Globus pallidus (tissue), 1 donor: Measurements from ENCODE around the gene EDARADD.
"Not testable (repeated sequence)": the region's sequence is repeated elsewhere in the genome, so short reads cannot be mapped to it uniquely, and the experiment has no call there.

Experiments used
- DNase-seq: peaks from one replicate; pipeline ENCODE4 v3.0.0-alpha.2; 2015; ENCODE audit warnings: low spot score

EDARADD gene

DNA sequence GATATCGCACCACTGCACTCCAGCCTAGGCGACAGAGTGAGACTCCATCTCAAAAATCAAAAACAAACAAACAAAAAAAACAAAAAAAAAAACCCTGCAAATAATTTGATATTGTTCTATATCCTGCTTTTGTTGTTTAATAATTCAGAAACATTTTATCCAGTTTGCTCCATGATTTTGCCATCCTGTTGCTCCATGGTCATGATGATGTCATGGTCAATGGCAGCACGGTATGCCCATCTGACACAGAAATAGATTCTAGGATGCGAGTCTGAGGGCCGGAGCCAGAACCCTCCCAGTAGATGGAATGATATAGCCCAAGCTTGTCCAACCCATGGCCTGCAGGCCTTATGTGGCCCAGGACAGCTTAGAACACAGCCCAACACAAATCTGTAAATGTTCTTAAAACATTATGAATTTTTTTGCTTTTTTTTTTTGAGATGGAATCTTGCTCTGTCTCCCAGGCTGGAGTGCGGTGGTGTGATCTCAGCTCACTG, 39.8 kb downstream of the EDARADD start:
- no peak for DNase-seq

DNA sequence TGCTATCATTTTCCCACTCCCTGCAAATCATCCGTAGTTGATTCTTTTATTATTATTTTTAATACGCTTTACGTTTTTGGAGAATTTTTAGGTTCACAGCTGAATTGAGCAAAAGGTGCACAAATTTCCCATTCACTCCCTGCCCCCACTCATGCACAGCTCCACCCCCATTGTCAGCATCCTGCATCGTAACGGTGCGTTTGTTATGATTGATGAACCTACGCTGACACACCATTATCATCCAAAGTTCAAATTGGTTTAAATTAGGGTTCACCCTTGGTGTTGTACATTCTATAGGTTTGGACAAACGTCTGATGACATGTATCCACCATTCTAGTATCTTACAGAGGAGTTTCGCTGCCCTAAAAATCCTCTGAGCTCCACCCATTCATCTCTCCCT, 44.5 kb downstream of the EDARADD start:
- no peak for DNase-seq

DNA sequence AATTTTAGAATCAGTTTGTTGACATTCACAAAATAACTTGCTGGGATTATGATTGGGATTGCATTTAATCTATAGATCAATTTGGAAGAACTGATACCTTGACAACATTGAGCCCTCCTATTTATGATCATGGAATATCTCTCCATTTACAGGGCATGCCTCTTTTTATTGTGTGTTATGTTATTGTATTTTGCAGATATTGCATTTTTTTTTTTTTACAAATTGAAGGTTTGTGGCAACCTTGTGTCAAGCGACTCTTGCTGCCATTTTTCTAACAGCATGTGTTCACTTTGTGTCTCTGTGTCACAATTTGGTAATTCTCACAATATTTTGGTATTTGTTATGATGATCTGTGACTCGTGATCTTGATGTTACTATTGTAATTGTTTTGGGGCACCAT, 46.3 kb downstream of the EDARADD start:
- DNase-seq = no peak

DNA sequence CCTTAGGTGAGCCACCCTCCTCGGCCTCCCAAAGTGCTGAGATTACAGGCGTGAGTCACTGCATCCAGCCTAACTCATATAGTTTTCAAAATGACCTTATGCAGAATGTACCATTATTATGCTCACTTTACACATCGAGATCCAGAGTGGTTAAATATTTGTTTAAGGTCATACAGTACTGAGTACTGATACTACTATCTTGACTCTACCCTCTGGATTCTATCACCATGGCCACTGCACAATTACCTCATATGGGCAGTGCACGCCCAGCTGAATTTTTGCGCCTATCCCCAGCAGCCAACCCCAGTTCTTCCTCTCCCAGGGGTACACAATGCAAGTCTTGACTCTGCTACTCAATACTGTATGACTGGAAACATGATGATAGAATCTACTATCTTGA, 56.7 kb downstream of the EDARADD start:
- no peak for DNase-seq

DNA sequence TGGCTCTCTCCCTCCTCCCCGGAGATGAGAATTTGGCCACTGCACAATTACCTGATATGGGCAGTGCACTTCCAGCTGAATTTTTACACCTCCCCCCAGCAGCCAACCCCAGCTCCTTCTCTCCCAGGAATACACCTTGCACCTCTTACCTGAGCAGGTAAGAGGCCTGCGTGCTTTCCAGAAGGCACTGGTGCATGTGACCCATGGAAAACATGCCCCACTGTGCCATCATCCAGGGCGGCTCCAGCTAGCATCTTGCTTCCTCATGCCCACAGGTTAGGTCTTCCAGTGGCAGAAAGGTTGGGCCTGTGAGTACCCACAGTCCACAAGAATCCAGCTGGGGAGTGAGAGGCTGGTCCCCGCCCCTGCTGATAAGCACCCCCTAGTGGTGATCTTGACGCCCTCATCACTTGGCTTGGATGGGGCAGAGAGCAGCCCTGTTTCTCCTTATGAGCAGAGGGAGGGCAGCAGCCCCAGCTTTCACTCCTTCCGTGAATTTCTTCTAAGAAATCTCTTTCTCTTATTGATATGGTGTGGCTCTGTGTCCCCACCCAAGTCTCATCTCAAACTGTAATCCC, 57.8 kb downstream of the EDARADD start:
- DNase-seq = no peak

DNA sequence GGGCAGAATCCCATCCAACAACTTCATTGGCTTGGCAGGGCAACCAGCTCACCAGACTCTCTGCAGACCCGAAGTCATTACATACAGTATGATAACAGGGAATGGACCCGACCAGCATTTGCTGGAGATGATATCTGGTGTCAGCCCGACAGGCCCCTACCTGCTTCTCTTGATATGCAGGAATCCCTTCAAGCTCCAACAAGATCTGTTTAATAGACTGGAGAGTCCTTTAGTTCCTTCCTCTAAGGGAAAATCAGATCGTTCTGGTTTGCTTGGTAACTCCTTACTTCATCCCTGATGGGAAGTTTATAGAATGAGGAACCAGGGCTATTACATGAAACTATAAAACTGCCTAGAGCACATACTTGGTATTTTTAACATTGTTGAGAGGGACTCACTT, 61.2 kb downstream of the EDARADD start:
- no peak for DNase-seq

DNA sequence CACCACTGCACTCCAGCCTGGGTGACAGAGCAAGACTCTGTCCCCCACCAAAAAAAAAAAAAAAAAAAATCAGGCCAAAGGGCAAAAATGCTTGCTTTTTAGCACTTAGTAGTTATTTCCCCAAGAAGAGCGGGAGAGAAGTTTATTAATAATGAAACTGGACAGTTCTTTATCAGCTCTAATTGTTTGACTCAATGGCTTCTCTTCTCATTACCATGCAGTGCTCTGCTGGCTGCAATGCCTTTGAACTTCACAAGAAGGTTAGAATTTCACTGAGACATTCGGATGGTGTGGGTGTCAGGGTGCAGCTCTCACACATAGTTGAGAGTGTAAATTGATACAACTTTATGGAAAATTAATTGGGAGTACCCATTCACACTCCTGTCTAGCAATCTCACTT, 63.7 kb downstream of the EDARADD start:
- DNase-seq = no peak

DNA sequence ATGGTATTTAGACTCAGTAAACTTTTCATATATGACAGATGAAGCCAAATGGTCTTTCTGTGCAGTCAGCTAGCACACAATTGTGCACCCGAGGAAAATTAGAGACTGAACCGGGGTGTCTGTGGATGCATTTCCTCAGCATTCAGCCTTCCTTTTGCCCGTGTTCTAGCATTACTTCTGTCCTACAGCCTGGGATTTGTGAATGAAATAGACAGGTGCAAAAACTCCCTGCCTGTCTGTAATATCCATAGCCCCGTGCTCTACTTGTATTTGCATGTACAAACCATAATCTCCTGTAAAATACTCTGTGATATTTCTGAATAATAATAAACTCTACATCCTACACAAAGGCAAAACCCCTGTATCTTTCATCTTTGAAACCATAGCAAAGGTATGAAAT, 64.9 kb downstream of the EDARADD start:
- no peak for DNase-seq

DNA sequence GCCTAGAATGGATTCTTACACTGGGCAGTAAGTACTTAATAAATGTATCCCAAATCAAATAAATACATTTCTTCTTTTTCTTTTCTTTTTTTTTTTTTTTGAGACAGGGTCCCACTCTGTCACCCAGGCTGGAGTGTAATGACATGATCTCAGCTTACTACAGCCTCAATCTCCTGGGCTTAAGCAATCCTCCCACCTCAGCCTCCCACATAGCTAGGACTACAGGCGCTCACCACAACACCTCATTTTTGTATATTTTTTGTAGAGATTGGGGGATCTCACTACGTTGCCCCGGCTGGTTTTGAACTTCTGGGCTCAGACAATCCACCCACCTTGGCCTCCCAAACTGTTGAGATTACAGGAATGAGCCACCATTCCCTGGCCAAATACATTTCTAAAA, 66.0 kb downstream of the EDARADD start:
- DNase-seq = no peak

DNA sequence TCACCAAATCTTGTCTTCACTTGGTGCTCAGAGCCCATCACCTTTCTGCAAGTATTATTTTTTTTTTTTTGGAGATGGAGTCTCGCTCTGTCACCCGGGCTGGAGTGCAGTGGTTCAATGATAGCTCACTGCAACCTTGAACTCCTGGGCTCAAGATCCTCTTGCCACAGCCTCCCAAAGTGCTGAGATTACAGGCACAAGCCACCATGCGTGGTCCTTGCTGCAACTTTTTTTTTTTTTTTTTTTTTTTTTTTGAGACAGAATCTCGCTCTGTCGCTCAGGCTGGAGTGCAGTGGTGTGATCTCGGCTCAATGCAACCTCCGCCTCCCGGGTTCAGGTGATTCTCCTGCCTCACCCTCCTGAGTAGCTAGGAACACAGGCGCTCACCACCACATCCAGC, 70.1 kb downstream of the EDARADD start:
- not testable (repeated sequence) for DNase-seq

DNA sequence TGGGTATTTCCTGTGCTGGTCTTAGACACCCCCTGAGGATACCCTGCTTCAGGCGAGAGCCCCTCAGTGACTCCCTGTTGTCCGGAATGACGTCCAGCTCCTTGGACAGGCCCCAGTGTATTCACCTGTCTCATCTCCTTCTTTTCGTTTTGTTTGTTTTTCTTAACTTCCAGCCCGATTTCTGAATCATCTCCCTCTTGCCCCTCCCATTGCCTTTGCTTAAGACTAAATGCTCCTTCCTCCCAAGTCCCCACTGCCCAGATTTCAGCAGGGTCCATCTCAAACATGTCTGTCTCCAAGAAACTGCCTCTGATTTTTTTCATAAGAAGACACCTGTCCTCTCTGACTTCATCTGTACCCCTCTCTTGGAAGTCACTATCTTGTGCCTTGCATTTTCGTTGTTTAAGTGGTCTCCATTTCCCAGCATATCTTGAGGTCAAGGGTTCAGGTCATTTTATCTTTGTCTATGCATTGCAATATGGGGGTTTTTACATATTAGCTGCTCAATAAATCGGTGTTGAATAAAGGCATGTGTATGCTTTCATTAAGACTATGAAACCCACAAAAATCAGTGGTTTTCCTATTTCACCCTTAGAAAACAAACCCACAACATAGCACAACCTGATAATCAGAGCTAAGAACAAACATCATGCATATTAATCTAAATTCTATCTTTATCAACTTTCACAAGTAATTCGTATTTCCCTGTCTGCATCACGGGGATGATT, 71.3 kb downstream of the EDARADD start:
- no peak for DNase-seq

DNA sequence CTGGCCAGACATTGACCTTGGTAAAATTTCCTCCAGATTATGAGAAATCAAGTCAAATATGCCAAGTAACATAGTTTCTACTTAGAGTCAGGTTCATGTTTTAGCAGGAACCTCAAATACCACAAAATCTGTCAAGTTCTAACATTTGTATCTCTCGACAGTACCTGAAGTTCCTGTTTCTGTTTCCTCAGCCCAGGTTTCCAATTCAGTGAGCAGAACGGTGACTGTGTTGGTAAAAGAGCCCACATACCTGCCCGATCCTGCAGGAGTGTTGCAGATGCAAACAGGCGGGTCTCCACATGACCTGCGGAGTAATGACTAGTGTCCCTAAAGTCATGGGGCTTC, 71.8 kb downstream of the EDARADD start:
- DNase-seq = no peak

DNA sequence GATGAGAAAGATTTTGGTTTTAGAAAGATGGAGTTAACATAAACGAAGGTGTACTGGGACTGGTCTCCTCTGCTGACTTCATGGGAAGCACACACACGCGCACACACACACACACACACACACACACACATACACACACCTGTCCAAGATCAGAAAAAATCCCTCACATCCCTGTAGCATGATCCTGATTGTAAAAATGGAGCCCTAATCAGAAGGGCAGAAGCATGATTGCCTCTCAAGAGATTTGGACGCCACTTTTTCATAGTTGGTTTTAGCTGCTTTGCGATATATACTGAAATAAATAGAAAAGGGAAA, 73.2 kb downstream of the EDARADD start:
- no peak for DNase-seq

DNA sequence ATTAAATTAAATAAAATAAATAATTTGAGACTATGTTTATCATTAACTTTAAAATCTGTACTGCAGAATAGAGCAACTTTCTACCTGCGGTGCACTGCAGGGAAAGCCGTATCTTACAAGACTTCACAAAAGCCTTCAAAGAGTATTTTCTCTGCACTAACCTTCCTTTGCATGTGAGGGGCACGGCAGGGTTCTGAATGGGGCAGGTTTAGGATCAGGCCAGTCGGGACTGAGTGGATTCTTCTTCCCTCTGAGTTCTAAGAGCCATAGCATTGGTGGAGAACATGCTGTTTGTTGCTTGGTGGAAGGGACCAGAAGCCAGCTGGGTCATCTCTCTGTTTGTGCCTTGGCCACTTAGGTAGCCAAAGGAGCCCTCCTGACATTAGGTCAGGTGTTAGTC, 74.5 kb downstream of the EDARADD start:
- DNase-seq = no peak

DNA sequence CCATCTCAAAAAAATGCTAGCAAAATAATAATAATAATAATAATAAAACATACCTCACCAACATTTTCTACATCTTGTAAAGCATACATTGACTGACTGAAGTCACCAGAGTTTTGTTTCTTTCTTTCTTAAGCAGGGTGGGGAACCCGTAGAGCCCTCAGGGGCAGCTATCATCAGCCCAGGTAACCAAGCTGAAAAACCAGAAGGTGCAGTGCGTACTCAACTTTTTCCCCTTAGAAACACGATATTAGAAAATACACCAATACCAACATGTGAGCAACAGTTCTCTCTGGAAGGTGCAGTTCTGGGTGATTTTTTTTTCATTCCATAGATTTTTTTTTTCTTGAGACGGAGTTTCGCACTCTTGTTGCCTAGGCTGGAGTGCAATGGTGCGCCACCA, 75.4 kb downstream of the EDARADD start:
- no peak for DNase-seq

DNA sequence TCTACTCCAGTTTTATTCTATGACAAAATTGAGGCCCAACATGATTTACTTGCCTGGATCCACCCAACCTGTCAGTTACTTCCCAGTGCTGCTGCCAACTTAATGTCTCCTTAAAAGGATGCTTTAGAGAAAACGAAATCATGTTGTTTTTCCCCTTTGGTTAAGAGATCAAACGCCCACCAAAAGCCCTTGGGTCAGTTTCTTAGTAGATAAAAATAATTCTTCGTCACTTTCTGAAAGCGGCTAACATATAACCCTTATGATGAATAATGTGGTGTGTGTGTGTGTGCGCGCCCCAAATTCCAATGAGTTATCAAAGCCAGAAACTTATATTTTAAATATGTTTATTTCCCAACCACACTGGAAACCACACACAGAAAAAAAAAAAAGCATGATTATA, 77.0 kb downstream of the EDARADD start:
- no peak for DNase-seq

DNA sequence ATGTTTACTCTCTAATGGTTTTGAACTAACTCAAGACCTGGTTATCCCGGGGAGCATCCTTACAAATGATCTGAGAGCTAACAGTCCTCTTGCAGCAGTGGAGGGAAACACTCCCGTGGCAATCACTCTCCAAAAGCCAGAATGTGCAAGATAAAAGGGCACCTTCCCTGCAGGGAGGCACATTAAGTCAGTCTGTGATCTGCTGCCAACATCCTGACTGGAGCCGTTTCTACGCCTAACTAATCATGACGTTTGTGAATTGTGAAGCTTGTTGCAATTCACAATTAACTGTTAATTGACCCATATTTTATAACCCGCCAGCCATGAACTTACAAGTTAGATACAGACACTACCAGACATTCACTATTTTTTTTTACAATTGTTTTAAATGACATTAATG, 77.6 kb downstream of the EDARADD start:
- no peak for DNase-seq

DNA sequence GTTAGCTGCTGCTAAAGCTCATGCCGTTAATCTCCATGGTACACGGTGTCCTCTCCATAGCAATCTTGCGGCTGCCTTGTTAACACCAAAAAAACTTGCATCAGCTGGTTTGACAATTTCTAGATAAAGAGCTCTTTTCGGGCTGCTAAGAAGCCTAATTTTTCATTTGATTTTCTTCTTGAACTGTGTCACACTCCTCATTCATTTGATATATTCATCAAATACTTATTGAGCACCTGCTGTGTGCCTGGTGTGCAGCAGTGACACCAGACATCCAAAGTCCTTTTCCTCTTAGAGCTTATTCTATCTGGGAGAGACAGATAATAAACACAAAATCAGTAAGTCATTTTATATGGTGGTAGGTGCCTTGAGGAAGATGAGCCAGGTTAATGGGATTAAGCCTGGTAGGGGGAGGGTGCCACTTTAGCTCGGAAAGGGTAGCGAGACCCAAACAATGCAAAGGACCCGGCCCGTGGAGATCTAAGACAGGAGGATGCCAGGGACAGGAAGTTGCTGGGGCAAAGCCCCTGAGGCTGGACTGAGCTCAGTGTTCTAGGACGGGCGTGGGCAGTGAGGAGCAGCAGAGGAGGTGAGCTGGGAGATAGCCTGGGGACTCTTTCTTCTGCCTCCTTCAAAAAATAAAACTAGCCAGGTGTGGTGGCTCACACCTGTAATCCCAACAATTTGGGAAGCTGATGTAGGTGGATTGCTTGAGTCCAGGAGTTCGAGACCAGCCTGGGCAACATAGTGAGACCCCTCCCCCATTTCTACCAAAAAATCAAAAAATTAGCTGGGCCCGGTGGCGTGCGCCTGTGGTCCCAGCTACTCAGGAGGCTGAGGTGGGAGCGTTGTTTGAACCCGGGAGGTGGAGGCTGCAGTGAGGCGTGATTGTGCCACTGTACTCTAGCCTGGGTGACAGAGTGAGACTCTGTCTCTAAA, 79.0 kb downstream of the EDARADD start:
- DNase-seq = no peak

DNA sequence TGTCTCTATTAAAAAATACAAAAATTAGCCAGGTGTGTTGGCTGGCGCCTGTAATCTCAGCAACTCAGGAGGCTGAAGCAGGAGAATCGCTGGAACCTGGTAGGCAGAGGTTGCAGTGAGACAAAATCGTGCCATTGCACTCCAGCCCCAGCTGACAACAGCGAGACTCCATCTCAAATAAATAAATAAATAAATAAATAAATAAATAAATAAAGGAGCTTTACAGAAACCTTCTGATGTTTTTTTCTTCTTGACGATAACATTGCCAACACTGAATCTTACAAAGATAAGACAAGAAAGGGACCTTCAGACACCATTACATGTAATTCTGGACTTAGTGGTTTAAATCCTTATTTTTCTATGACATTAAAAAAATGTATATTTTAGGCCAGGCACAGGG, 81.9 kb downstream of the EDARADD start:
- DNase-seq = no peak

DNA sequence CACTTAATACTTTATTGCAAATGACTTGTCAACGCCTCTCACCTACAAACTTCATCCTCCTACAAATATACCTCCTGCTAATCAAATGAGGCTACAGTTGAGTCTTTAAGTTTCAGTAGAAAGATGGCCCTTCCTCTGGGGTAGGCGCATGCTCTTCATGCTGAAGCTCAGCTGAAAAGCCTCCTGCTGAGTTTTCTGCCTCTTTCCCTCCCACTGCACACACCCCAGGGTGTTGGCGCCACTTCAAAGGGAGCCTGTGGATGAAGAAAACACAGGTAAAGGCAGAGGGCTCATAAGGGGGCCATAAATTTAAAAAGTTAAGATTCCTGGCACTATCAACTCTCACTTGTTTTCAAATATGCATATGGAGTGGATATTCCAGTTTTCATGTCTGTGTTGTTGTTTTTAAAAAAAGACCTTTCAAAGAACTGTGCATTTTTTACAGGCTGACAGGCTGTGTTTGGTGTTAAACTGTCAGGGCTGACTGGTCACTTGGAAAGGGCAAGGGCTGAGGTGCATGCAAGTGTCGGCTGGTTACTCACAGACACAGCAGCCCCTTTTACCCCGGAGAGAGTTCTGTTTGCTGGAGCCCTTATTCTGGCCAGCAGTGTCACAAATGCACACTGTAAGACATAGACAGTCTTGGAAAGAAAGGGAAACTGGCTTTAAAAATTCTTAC, 86.8 kb downstream of the EDARADD start:
- no peak for DNase-seq

DNA sequence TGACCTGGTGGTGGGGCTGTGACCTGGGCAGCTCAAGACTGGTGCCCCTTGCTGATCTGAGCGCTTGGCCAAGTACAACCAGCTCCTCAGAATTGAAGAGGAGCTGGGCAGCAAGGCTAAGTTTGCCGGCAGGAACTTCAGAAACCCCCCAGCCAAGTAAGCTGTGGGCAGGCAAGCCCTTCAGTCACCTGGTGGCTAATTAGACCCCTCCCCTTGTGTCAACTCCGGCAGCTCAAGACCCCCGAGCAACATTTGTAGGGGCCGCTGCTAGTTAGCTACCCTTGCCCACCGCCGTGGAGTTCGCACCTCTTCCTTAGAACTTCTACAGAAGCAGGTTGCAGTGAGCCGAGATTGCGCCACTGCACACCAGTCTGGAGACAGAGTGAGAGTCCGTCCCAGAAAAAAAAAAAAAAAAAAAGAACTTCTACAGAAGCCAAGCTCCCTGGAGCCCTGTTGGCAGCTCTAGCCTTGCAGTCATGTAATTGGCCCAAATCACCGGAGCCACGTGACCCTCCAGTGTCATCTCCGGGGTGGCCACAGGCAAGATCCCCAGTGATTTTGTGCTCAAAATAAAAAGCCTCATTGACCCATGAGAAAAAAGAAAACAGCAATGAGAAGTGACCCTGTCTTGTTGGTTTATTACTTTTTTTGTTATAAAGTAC, 90.4 kb downstream of the EDARADD start:
- no peak for DNase-seq

DNA sequence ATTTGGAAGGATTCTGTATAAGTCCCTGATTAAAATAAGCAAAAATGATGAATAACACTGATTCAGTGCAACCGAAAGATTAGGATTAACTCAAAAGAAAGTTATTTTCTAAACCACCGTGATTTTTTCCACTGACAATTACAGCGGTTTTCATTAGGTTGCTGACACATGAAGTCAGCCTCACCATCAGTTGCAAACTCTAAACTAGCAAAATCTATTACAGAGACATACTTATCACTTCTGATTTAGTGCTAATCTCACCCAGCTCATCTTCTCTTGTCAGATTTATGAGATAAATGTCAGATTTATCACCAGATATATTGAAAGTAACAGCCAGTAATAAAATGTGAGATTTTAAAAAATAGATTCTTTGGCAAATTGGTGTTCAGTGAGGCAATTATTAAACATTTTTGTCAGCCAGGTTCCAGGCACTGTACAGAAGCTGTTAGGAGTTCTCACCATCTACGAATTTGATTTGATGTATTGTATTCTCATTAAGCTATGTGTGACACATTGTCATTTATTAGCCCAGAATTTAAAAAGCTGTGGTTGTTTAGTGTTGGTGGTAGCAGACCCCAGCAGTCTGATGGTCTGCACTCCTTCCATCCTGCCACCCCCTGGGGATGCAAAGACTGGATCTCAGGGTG, 92.4 kb downstream of the EDARADD start:
- no peak for DNase-seq
